ENCODE results near the gene EN1. TPM values are rescaled to one million over a fixed set of nuclear protein-coding genes. Genes with fewer than 3 reads are reported as not detected.

EN1 gene
- not detected for total RNA-seq

GRCh38 chr2:118846953-118847761 lies at the start of gene EN1:
Gene EN1, minus strand, starts transcription at chr2:118847648. Its CDS starts 481 bp downstream, at chr2:118847167.
- Histone ChIP-seq H3K4me1 (peaks cover 30 to 72% (median 39%) of the 10 kb centered on the region in 3 donors), H3K36me3 (no peaks in the 10 kb centered on the region), H3K27me3 (peaks cover 40 to 100% (median 68%) of the 10 kb centered on the region in 4 donors), H3K4me3 (peak within 1 kb of the TSS; percentile 3 to 64 (median 27)), H3K27ac (no peak within 1 kb of the TSS), H3K9me3 (no peaks in the 10 kb centered on the region)
- intact Hi-C loops (cut with DNase I): no loop called here
- no peak for DNase-seq
- 1 to 8% methylated on average over 18 to 19 of the region's 64 CpGs for WGBS, 2 donors
- TF ChIP-seq, protein P1, sequence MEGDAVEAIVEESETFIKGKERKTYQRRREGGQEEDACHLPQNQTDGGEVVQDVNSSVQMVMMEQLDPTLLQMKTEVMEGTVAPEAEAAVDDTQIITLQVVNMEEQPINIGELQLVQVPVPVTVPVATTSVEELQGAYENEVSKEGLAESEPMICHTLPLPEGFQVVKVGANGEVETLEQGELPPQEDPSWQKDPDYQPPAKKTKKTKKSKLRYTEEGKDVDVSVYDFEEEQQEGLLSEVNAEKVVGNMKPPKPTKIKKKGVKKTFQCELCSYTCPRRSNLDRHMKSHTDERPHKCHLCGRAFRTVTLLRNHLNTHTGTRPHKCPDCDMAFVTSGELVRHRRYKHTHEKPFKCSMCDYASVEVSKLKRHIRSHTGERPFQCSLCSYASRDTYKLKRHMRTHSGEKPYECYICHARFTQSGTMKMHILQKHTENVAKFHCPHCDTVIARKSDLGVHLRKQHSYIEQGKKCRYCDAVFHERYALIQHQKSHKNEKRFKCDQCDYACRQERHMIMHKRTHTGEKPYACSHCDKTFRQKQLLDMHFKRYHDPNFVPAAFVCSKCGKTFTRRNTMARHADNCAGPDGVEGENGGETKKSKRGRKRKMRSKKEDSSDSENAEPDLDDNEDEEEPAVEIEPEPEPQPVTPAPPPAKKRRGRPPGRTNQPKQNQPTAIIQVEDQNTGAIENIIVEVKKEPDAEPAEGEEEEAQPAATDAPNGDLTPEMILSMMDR (IDR thresholded peaks at IDR 0.05): no peak
- TF ChIP-seq POLR2A (IDR thresholded peaks at IDR 0.05): no peak

DNA sequence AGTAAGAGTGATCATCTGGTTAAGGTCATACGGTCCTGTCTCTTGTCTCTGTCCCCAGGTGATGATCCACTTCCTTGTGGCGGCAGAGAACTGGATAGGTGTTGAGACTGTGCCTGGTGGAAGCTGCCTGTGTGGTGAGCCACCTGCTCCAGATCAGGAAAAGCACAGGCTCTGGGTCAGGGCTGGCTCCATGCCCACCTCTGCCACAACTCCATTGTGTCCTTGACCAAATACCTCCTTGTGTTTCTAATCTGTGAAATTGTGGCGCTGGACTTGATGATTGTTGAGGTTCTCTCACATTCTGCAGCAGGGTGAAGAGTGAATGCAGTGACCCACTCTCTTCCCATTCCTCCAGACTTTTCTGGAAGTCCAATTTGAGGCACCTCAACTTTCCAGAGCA lies 45.7 kb upstream of the EN1 start:
- Histone ChIP-seq H3K4me3 (no peak overlapping the region), H3K4me1 (no peaks in the 10 kb centered on the region), H3K27ac (no peak overlapping the region), H3K9me3 (peaks cover 0 to 17% (median 14%) of the 10 kb centered on the region in 3 donors), H3K27me3 (peaks cover 0 to 4% (median 0%) of the 10 kb centered on the region in 4 donors), H3K36me3 (no peaks in the 10 kb centered on the region)
- 71 to 73% methylated on average over 3 of the region's 3 CpGs for WGBS, 2 donors
- DNase-seq: no peak
- no peak for TF ChIP-seq POLR2A (IDR thresholded peaks at IDR 0.05)
- TF ChIP-seq, protein P1 (IDR thresholded peaks at IDR 0.05): no peak
- intact Hi-C loops (cut with DNase I): no loop called here

GRCh38 chr2:118889995-118890394 lies 42.5 kb upstream of the EN1 start:
- Histone ChIP-seq H3K4me1 (no peaks in the 10 kb centered on the region), H3K27me3 (peaks cover 0 to 4% (median 0%) of the 10 kb centered on the region in 4 donors), H3K4me3 (no peak overlapping the region), H3K27ac (no peak overlapping the region), H3K36me3 (no peaks in the 10 kb centered on the region), H3K9me3 (peaks cover 0 to 17% (median 14%) of the 10 kb centered on the region in 3 donors)
- 57 to 58% methylated on average over 1 of the region's 1 CpG for WGBS, 2 donors
- no peak for DNase-seq
- TF ChIP-seq POLR2A (IDR thresholded peaks at IDR 0.05): no peak
- TF ChIP-seq, protein P1 (IDR thresholded peaks at IDR 0.05): no peak
- intact Hi-C loops (cut with DNase I): loop anchor here (10.0 kb wide), 3 partner anchors 125 to 585 kb away; no protein-coding TSS in a partner anchor

- Histone ChIP-seq H3K36me3 (no peaks in the 10 kb centered on the region), H3K9me3 (no peaks in the 10 kb centered on the region), H3K27ac (no peak overlapping the region), H3K4me1 (peaks cover 3 to 6% (median 6%) of the 10 kb centered on the region in 3 donors), H3K27me3 (peaks cover 0 to 37% (median 0%) of the 10 kb centered on the region in 4 donors), H3K4me3 (no peak overlapping the region)
- no peak for TF ChIP-seq POLR2A (IDR thresholded peaks at IDR 0.05)
- TF ChIP-seq, protein P1 (IDR thresholded peaks at IDR 0.05): no peak
- 98 to 100% methylated on average over 1 to 4 of the region's 4 CpGs for WGBS, 2 donors
- intact Hi-C loops (cut with DNase I): loop anchor here (5.0 to 10.0 kb wide), 4 partner anchors 131 to 591 kb away; no protein-coding TSS in a partner anchor
- no peak for DNase-seq
Observed at GRCh38 chr2:118883792-118884191, 36.3 kb upstream of the EN1 start.

DNA sequence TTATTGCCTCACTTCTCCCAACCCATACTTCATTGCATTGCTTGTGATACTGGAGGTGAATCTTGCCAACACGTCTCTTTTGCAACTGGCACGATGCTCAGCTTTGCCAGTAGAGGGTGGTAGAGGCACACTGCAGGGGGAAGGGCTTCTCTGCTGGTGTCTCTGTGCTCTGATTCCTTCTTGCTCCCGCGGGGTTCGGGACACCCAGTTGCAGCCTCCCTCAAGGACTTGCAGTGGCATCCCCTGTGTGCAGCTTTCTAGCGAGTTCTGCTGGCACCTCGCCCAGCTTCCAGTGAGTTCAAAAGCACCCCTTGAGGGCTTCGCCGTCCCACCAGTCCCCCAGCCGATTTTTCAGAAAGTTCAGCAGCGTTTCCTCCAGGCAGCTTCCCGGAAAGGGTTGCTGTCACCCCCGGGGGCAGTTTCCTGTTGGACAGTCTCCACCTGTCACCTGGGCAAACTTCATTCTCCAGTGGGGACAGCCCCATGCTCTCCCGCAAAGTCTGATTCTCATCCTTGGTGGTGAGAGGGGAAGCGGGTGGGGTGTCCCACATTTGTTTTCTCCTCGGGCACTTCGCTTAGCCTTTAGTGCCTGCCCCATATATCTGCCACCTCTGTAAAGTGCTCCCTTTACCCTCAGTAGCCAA lies 35.4 kb upstream of the EN1 start:
- TF ChIP-seq, protein P1 (IDR thresholded peaks at IDR 0.05): peak; percentile 62 to 92 (median 75)
- no peak for TF ChIP-seq POLR2A (IDR thresholded peaks at IDR 0.05)
- Histone ChIP-seq H3K9me3 (no peaks in the 10 kb centered on the region), H3K27ac (no peak overlapping the region), H3K36me3 (no peaks in the 10 kb centered on the region), H3K4me1 (peaks cover 3 to 6% (median 6%) of the 10 kb centered on the region in 3 donors), H3K4me3 (peak overlapping the region in 3 of 4 donors; percentile 14 to 57 (median 21)), H3K27me3 (peaks cover 0 to 45% (median 0%) of the 10 kb centered on the region in 4 donors)
- DNase-seq: no peak
- 28 to 32% methylated on average over 8 to 16 of the region's 17 CpGs for WGBS, 2 donors
- intact Hi-C loops (cut with DNase I): loop anchor here (5.0 to 10.0 kb wide), 4 partner anchors 132 to 592 kb away; no protein-coding TSS in a partner anchor

Measured in esophagus squamous epithelium (tissue), 5 donors.